IPS-15b (cell line): Measurements from ENCODE around the gene NCOA3.
"Not testable (repeated sequence)": the region's sequence is repeated elsewhere in the genome, so short reads cannot be mapped to it uniquely, and the experiment has no call there.

Experiments used
- H3K27me3 ChIP-seq: one replicate; pipeline ENCODE4 v1.6.1; 2013; ENCODE audit warnings: low read length; ENCODE audit not compliant: control insufficient read depth, insufficient read depth
- H3K36me3 ChIP-seq: one replicate; pipeline ENCODE4 v1.6.1; 2013; ENCODE audit warnings: low read length; ENCODE audit not compliant: control insufficient read depth, insufficient read depth
- H3K4me1 ChIP-seq: one replicate; pipeline ENCODE4 v1.6.1; 2013; ENCODE audit warnings: mild to moderate bottlenecking, low read length; ENCODE audit not compliant: control insufficient read depth, insufficient read depth
- H3K4me3 ChIP-seq: one replicate; pipeline ENCODE4 v1.5.1; 2013; ENCODE audit warnings: low read depth, low read length
- H3K9ac ChIP-seq: one replicate; pipeline ENCODE4 v1.6.1; 2013; ENCODE audit warnings: low read depth, mild to moderate bottlenecking, low read length
- H3K9me3 ChIP-seq: one replicate; pipeline ENCODE4 v1.6.1; 2013; ENCODE audit warnings: mild to moderate bottlenecking, low read length; ENCODE audit not compliant: control insufficient read depth, insufficient read depth

Gene NCOA3

DNA sequence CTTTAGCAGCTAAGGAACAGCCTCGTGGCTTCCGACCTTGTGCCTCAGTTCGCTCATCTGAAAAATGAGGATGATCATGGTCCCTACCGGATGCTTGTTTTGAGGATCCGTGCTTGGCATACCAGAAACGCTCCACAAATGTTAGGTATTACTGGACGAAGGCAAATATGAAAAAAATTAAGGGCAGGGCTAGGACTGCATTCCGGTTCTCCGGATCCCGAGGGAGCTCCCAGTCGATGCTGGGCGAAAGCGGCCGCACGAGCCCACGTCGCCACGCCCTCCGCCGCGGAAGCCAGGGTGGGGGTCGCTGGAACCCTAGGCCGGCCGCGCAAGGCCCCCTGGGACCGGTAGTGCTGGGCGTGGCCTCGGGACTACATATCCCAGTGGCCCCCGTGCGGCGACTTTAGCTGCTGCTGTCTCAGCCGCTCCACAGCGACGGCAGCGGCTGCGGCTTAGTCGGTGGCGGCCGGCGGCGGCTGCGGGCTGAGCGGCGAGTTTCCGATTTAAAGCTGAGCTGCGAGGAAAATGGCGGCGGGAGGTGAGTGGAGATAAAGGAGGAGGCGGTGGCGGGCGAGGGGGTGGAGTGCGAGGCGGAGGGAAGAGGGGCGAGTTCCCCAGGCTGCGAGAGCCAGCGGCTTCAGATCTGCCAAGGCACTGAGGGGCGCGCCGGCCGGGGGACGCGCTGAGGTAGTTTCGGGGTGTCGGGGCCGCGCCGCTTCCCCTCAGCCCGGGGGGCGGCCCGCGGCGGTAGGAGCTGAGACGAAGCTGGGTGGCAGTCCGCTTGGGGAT lies at the start of gene NCOA3:
NCOA3 (plus strand) TSS at position 406 of the 789 bp plus-strand sequence. CDS start 120,361 bp downstream, outside the sequence.
- H3K9ac ChIP-seq, result peak within 1 kb of the TSS; percentile 81
- H3K36me3 ChIP-seq, result no peaks in the 10 kb centered on the region
- H3K9me3 ChIP-seq, result no peaks in the 10 kb centered on the region
- H3K4me1 ChIP-seq, result peaks cover 14% of the 10 kb centered on the region
- peaks cover 2% of the 10 kb centered on the region for H3K27me3 ChIP-seq
- H3K4me3 ChIP-seq, result peak within 1 kb of the TSS; percentile 84

DNA sequence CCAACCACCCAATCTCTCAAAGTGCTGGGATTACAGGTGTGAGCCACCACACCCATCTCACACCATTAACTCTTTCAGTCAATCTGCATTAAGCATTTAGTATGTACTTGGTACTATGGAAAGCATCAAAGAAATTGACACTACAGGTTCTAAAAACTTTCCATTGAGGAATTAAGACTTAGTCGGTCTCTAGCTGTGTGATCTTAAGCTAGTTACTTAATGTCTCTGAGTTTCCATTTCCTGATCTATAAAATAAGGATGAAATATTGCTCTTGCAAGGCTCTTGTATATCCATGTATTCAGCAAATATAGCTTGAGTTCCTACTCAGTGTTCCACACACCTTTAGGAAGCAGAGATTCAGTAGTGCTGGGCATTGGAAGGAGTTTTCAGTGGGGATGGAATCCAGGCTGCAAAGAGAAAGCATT lies 48.9 kb upstream of the NCOA3 start:
- Histone ChIP-seq H3K4me3 (no peak overlapping the region), H3K4me1 (no peaks in the 10 kb centered on the region)

DNA sequence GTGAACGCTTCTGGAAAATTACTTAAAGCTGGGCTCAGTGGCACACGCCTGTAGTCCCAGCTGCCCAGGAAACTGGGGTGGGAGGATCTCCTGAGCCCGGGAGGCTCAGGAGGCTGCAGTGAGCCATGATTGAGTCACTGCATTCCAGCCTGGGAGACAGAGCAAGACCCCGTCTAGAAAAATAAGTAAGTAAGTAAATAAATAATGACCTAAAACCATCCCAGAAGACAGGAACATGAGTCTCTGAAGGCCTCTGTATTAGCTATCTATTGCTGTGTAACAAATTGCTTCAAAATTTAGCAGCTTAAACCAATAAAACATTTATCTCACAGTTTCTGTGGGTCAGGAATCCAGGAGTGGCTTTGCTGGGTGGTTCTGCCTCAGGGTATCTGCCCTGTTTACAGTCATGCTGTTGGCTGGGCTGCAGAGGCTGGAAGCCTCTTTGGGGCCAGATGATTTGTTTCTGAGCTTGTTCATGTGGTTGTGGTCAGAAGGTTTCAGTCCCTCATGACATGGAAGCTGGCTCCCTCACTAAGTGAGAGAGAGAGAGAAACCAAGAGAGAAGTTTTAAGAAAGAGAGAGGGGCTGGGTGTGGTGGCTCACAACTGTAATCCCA lies 48.4 kb upstream of the NCOA3 start:
- Histone ChIP-seq H3K9ac (no peak overlapping the region), H3K9me3 (no peaks in the 10 kb centered on the region), H3K4me1 (no peaks in the 10 kb centered on the region), H3K36me3 (no peaks in the 10 kb centered on the region), H3K27me3 (no peaks in the 10 kb centered on the region), H3K4me3 (no peak overlapping the region)

More for the DNA sequence above, 48.9 kb upstream of the NCOA3 start:
- no peaks in the 10 kb centered on the region for H3K36me3 ChIP-seq
- H3K27me3 ChIP-seq, result no peaks in the 10 kb centered on the region
- H3K9ac ChIP-seq, result no peak overlapping the region
- H3K9me3 ChIP-seq, result no peaks in the 10 kb centered on the region

DNA sequence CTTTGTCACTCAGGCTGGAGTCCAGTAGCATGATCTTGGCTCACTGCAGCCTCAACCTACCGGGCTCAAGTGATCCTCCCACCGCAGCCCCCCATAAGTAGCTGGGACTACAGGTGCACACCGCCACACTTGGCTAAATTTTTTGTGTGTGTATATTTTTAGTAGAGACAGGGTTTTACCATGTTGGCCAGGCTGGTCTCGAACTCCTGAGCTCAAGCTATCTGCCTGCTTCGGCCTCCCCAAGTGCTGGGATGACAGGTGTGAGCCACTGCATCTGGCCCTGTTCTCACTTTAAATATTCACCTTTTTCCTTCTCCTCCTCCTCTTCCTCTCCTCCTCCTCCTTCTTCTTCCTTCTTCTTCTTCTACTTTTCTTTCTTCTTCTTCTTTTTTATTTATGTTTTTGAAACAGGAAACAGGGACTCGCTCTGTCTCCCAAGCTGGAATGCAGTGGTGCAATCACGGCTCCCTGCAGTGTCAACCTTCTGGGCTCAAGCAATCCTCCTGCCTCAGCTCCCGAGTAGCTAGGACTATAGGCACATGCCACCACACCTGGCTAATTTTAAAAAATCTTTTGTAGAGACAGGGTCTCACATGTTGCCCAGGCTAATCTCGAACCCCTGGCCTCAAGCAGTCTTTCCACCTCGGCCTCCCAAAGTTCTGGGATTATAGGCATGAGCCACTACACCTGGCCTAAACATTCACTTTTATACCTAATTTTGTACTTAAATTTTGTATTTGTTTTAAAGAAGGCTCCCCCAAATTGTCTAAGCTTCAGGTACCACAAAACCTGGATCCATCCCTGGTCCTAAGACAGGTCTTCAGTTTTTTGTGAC lies 47.2 kb upstream of the NCOA3 start:
- Histone ChIP-seq H3K4me1 (no peaks in the 10 kb centered on the region), H3K4me3 (no peak overlapping the region), H3K9me3 (no peaks in the 10 kb centered on the region), H3K9ac (no peak overlapping the region), H3K36me3 (no peaks in the 10 kb centered on the region), H3K27me3 (no peaks in the 10 kb centered on the region)

DNA sequence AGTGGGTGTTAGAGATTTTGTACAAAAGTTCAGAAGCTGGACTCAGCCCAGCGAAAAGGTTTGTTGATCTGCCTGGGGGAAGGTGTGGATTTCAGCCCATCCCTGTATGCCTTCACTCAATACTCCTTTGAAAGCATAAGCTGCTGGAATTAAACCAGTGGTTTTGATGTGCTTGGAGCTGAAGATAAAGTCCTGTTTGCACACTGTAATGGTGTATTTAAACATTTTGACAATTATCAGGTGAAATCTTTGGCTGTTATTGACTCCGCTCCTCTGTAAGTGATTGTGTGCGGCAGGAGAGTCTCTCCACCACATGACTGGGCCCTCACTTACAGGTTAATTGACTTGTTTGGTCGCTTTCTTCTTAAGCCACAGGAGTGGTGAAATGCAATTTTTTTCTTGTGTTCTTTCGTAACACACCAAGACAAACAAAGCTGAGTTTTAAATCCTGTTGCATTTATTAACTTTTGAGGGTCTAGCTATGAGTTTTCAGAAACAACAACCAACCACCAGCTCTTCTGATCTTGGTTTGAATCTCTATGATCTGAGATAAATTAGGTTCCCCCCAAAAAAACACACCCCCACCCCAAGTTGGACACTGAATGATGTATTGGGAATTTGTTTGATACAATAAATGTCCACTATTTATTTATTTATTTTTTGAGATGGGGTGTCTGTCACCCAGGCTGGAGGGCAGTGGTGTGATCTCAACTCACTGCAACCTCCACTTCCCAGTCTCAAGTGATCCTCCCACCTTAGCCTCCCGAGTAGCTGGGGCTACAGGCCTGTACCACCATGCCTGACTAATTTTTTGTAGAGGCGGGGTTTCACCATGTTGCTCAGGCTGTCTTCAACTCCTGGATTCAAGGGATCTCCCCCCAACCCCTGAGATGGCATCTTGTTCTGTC lies 46.3 kb upstream of the NCOA3 start:
- no peaks in the 10 kb centered on the region for H3K4me1 ChIP-seq
- H3K9ac ChIP-seq, result no peak overlapping the region

DNA sequence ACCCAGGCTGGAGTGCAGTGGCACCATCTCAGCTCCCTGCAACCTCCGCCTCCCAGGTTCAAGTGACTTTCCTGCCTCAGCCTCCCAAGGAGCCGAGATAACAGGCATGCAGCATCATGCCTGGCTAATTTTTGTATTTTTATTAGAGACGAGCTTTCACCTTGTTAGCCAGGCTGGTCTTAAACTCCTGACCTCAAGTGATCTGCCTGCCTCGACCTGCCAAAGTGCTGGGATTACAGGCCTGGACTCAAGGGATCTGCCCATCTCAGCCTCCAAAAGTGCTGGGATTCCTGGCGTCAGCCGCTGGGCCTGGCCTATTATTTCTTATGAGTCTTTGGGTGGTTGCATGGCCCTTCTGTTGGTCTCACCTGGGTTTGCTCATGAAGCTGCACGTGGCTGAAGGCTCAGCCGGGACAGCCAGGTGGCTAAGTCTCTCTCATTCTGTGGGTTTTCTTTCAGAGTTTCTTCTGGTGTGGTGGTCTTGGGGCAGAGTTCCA lies 45.6 kb upstream of the NCOA3 start:
- Histone ChIP-seq H3K4me3 (no peak overlapping the region), H3K9me3 (no peaks in the 10 kb centered on the region), H3K4me1 (no peaks in the 10 kb centered on the region), H3K27me3 (no peaks in the 10 kb centered on the region), H3K9ac (no peak overlapping the region), H3K36me3 (no peaks in the 10 kb centered on the region)

More for the DNA sequence above, 46.3 kb upstream of the NCOA3 start:
- Histone ChIP-seq H3K27me3 (no peaks in the 10 kb centered on the region), H3K9me3 (no peaks in the 10 kb centered on the region), H3K4me3 (no peak overlapping the region), H3K36me3 (no peaks in the 10 kb centered on the region)

DNA sequence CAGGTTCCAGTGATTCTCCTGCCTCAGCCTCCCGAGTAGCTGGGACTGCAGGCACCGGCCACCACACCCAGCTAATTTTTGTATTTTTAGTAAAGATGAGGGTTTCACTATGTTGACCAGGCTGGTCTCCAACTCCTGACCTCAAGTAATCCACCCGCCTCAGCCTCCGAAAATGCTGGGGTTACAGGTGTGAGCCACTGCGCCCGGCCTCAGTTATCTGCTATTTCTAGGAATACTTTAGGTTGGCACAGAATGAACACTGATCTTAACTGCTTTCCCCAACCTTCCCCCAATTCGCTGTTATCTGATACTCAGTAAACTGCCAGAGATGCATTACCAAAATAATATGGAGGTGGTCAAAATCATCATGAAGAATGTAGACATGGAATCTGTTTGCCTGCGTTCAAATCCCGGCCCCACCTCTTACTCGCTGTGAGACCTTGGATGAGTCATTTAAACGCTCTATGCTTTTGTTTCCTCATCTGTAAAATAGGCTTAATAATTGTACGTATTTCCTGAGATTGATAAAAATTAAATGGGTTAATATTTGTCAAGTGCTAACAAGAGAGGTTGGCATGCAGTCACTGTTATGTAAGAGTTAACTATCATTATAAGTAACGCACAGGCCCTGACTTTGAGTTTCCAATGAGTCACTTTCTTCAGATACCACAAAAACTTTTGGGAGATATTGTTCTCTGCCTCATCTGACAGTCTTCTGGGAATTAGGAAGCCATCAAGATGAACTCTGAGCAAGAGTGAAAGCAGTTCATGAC lies 44.5 kb upstream of the NCOA3 start:
- no peak overlapping the region for H3K4me3 ChIP-seq
- H3K9me3 ChIP-seq, result no peaks in the 10 kb centered on the region
- no peak overlapping the region for H3K9ac ChIP-seq
- H3K4me1 ChIP-seq, result no peaks in the 10 kb centered on the region
- H3K36me3 ChIP-seq, result no peaks in the 10 kb centered on the region
- H3K27me3 ChIP-seq, result no peaks in the 10 kb centered on the region

DNA sequence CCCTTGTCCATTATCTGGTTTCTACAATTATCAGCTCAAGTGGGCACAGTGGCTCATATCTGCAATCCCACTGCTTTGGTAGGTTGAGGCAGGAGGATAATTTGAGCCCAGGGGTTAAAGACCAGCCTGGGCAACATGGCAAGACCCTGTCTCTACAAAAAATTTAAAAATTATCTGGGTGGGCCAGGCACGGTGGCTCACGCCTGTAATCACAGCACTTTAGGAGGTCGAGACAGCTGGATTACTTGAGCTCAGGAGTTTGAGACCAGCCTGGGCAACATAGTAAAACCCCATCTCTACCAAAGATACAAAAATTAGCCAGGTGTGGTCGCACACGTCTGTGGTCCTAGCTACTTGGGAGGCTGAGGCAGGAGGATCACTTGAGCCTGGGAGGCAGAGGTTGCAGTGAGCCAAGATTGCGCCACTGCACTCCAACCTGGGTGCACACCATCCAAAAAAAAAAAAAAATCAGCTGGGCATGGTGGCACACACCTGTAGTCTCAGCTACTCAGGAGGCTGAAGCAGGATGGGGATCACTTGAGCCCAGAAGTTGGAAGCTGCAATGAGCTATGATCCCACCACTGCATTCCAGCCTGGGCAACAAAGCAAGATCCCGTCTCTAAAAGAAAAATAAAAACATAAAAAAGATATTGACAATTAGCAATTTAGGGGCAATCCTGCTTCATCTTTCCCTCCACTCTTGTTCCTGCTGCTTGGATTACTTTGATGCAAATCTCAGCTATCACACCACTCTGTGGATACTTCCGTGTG lies 43.2 kb upstream of the NCOA3 start:
- H3K9ac ChIP-seq, result not testable (repeated sequence)

DNA sequence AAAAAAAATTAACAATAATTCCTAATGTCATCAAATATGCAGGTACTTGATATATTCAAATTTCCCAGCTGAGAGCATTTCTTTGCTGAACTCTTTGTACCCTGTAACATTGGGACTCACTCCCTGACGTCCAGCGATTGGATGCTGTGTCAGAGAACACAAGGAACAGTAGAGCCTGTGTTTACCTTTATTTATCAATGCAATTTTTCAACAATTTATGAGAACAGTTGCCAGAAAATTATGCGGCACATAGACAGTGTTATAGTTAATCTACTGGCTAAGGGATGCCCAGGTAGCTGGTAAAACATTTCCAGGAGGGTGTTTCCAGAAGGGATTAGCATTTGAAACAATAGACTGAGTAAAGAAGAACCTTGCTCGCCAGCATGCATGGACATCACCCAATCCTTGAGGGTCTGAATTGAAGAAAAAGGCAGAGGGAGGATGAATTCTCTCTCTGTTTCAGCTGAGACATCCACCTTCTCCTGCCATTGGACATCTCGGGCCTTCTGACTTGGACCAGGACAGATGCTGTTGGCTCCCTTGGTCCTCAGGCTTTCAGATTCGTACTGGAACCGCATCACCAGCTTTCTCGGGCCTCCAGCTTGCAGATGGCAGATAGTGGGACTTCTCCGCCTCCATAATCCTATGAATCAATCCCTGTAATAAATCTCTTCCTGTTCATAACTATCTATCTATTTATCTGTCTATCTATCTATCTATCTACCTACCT lies 42.2 kb upstream of the NCOA3 start:
- Histone ChIP-seq H3K4me1 (no peaks in the 10 kb centered on the region), H3K4me3 (no peak overlapping the region), H3K9me3 (no peaks in the 10 kb centered on the region), H3K27me3 (no peaks in the 10 kb centered on the region), H3K36me3 (no peaks in the 10 kb centered on the region), H3K9ac (no peak overlapping the region)

More for the DNA sequence above, 43.2 kb upstream of the NCOA3 start:
- not testable (repeated sequence) for H3K27me3 ChIP-seq, H3K4me3 ChIP-seq, H3K36me3 ChIP-seq, H3K4me1 ChIP-seq, H3K9me3 ChIP-seq

DNA sequence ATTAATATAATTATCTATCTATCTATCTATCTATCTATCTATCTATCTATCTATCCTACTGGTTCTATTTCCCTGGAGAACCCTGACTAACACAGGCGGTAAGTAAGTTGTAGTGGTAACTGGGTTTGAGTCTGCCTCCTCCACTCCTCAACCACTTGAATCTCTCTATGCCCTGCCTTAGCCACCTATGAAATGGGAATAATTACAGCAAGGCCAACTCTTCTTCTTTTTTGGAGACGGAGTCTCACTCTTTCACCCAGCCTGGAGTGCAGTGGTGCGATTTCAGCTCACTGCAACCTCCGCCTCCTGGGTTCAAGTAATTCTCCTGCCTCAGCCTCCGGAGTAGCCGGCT lies 41.0 kb upstream of the NCOA3 start:
- not testable (repeated sequence) for H3K9me3 ChIP-seq, H3K27me3 ChIP-seq, H3K36me3 ChIP-seq

More for the DNA sequence above, 41.0 kb upstream of the NCOA3 start:
- H3K4me3 ChIP-seq, H3K9ac ChIP-seq, H3K4me1 ChIP-seq: not testable (repeated sequence)
